ENCODE data around the gene KCNE4. TPM values are rescaled to one million over a fixed set of nuclear protein-coding genes. Genes with fewer than 3 reads are reported as not detected.
"Not testable (repeated sequence)": the region's sequence is repeated elsewhere in the genome, so short reads cannot be mapped to it uniquely, and the experiment has no call there.

Gene KCNE4
- total RNA-seq, 2 experiments from 2014 or later, result not detected

DNA sequence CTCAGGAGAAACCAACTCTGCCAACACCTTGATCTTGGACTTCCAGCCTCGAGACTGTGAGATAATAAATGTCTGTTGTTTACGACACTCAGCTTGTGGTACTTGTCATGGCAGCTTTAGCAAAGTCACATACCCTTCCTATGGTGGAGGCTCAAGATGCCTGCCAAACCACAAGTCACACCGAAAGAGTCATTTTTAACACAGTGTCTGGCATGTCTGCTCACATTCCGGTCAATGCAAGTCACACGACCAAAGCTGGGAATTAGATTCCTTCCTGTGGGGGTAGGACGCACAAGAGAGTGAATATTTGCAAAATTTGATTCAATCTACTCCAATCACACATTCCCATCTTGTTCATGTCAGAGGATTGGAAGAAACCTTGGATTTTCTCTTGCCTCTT lies 24.6 kb downstream of the KCNE4 start:
- H3K4me3 Mint-ChIP-seq, result no peak overlapping the region
- DNase-seq (no peak), ATAC-seq (ENCODE audit: low read depth) (no peak)
- no peaks in the 10 kb centered on the region for H3K36me3 Mint-ChIP-seq
- H3K27ac Mint-ChIP-seq, result no peak overlapping the region
- no peaks in the 10 kb centered on the region for H3K4me1 Mint-ChIP-seq
- no peaks in the 10 kb centered on the region for H3K9me3 Mint-ChIP-seq
- peaks cover 4% of the 10 kb centered on the region for H3K27me3 Mint-ChIP-seq
- POLR2A ChIA-PET, result no interaction called here

GRCh38 chr2:223078482-223078881 lies 26.5 kb downstream of the KCNE4 start:
- DNase-seq, result no peak
- POLR2A ChIA-PET, result no interaction called here
- ATAC-seq (ENCODE audit: low read depth), result no peak
- H3K36me3 Mint-ChIP-seq, result no peaks in the 10 kb centered on the region
- no peaks in the 10 kb centered on the region for H3K4me1 Mint-ChIP-seq
- no peak overlapping the region for H3K27ac Mint-ChIP-seq
- H3K9me3 Mint-ChIP-seq, result no peaks in the 10 kb centered on the region
- H3K27me3 Mint-ChIP-seq, result peaks cover 2% of the 10 kb centered on the region
- H3K4me3 Mint-ChIP-seq, result no peak overlapping the region

DNA sequence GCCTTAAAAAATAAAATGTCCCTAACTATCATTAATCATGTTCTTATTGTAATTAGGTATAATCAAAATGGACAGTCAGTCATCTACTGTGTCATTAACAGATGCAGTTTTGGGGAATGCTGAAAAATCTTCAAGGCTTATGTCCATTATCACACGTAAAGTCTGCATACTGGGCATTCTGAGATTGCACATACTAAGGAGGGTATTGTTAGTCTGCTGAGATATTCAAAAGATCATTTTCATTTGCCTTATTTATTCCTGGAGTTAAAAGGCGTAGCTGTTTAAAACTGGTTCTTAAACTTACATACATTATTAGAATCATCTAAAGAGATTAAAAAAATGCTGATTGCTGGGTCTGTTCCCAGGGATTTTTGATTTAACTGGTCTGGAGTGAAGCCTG lies 27.4 kb downstream of the KCNE4 start:
- H3K4me1 Mint-ChIP-seq, result no peaks in the 10 kb centered on the region
- DNase-seq (no peak), ATAC-seq (ENCODE audit: low read depth) (no peak)
- peaks cover 2% of the 10 kb centered on the region for H3K27me3 Mint-ChIP-seq
- no peaks in the 10 kb centered on the region for H3K9me3 Mint-ChIP-seq
- no peaks in the 10 kb centered on the region for H3K36me3 Mint-ChIP-seq
- POLR2A ChIA-PET, result no interaction called here
- no peak overlapping the region for H3K4me3 Mint-ChIP-seq
- no peak overlapping the region for H3K27ac Mint-ChIP-seq

GRCh38 chr2:223079925-223080324 lies 27.9 kb downstream of the KCNE4 start:
- POLR2A ChIA-PET, result no interaction called here
- Mint-ChIP-seq H3K27ac (no peak overlapping the region), H3K36me3 (no peaks in the 10 kb centered on the region), H3K4me1 (no peaks in the 10 kb centered on the region), H3K9me3 (no peaks in the 10 kb centered on the region), H3K27me3 (peaks cover 2% of the 10 kb centered on the region), H3K4me3 (no peak overlapping the region)
- DNase-seq, result no peak
- ATAC-seq (ENCODE audit: low read depth), result no peak

DNA sequence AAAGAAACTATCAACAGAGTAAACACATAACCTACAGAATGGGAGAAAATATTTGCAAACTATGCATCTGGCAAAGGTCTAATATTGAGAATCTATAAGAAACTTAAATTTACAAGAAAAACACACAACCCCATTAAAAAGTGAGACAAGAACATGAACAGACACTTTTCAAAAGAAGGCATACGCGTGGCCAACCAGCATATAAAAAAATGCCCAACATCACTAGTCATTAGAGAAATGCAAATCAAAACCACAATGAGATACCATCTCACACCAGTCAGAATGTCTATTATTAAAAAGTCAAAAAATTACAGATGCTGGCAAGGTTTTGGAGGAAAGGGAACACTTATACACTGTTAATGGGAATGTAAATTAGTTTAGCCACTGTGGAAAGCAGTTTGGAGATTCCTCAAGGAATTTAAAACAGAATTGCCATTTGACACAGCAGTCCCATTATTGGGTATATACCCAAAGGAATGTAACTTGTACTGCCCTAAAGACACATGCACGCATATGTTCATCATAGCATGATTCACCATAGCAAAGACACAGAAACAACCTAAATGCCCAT lies 28.9 kb downstream of the KCNE4 start:
- H3K36me3 Mint-ChIP-seq; H3K27me3 Mint-ChIP-seq; H3K27ac Mint-ChIP-seq; DNase-seq; H3K9me3 Mint-ChIP-seq; ATAC-seq (ENCODE audit: low read depth); POLR2A ChIA-PET; H3K4me1 Mint-ChIP-seq; H3K4me3 Mint-ChIP-seq: not testable (repeated sequence)

DNA sequence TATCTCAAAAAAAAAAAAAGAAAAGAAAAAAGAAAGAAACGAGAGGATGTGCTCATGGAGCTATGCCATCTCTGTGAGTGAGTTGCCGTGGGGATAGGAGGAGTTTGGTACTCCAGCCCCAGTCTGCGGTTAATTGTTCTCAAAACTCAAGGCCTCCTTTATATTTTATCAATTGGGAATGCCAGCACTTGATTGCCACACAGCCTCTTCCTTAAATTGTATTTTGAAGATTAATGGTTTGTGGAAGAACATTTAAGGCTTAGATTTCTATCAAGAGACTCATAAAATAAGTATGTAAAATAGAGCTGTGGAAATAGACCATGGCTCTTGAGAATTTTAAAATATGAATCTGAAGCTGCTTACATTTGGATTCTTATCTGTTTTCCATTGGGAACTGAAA lies 29.8 kb downstream of the KCNE4 start:
- DNase-seq (no peak), ATAC-seq (ENCODE audit: low read depth) (no peak)
- H3K27ac Mint-ChIP-seq, result no peak overlapping the region
- H3K9me3 Mint-ChIP-seq, result no peaks in the 10 kb centered on the region
- H3K4me3 Mint-ChIP-seq, result no peak overlapping the region
- POLR2A ChIA-PET, result no interaction called here
- peaks cover 2% of the 10 kb centered on the region for H3K27me3 Mint-ChIP-seq
- H3K4me1 Mint-ChIP-seq, result no peaks in the 10 kb centered on the region
- no peaks in the 10 kb centered on the region for H3K36me3 Mint-ChIP-seq

DNA sequence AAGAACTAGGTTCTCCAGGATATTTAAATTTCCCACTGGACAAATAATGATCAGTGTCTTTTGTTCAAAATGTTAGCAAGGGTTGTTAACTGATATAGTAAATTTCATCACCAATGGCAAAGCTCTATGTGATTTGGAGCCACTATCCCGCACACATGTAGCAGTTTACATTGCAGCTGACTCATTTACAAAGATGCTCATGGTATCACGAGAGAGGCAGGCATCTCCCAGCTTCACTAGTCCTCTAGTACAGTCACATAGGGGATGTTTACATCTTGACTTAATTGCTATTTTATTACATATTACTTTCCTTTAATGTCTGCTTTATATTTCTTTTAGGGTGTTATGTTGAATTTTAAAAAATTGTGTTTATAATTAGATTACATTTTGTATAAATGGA lies 30.7 kb downstream of the KCNE4 start:
- no peaks in the 10 kb centered on the region for H3K4me1 Mint-ChIP-seq
- ATAC-seq (ENCODE audit: low read depth), result no peak
- POLR2A ChIA-PET, result no interaction called here
- no peaks in the 10 kb centered on the region for H3K36me3 Mint-ChIP-seq
- no peaks in the 10 kb centered on the region for H3K9me3 Mint-ChIP-seq
- no peak for DNase-seq
- no peak overlapping the region for H3K27ac Mint-ChIP-seq
- peaks cover 2% of the 10 kb centered on the region for H3K27me3 Mint-ChIP-seq
- H3K4me3 Mint-ChIP-seq, result no peak overlapping the region

- no peaks in the 10 kb centered on the region for H3K9me3 Mint-ChIP-seq
- no peaks in the 10 kb centered on the region for H3K4me1 Mint-ChIP-seq
- POLR2A ChIA-PET, result no interaction called here
- ATAC-seq (ENCODE audit: low read depth) (no peak), DNase-seq (no peak)
- peaks cover 2% of the 10 kb centered on the region for H3K27me3 Mint-ChIP-seq
- H3K4me3 Mint-ChIP-seq, result no peak overlapping the region
- H3K27ac Mint-ChIP-seq, result no peak overlapping the region
- no peaks in the 10 kb centered on the region for H3K36me3 Mint-ChIP-seq
Measured at GRCh38 chr2:223083402-223084070, 31.5 kb downstream of the KCNE4 start.

DNA sequence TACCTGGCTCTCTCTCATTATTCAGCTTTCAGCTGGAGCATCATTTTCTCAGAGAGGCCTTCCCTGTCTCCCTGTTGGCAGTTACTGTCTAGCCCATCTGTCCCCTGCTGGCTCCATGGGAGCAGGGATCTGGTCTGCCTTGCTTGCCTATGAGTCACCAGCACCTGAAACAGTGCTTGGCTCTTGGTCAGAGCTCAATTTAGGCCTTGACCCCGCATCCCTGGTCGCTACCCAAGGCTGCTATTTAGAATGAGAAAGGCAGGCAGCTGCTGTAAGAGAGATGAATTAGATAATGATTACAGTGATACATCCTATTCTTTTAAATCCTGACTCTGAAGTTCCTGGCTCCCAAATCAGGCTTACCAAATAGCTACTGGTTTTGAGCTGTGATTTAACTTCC lies 32.9 kb downstream of the KCNE4 start:
- no peak overlapping the region for H3K27ac Mint-ChIP-seq
- H3K4me3 Mint-ChIP-seq, result no peak overlapping the region
- H3K27me3 Mint-ChIP-seq, result no peaks in the 10 kb centered on the region
- no peaks in the 10 kb centered on the region for H3K9me3 Mint-ChIP-seq
- no peaks in the 10 kb centered on the region for H3K36me3 Mint-ChIP-seq
- DNase-seq (no peak), ATAC-seq (ENCODE audit: low read depth) (no peak)
- H3K4me1 Mint-ChIP-seq, result no peaks in the 10 kb centered on the region
- POLR2A ChIA-PET, result no interaction called here

GRCh38 chr2:223086370-223086981 lies 34.5 kb downstream of the KCNE4 start:
- H3K27ac Mint-ChIP-seq, result no peak overlapping the region
- ATAC-seq (ENCODE audit: low read depth) (no peak), DNase-seq (no peak)
- H3K27me3 Mint-ChIP-seq, result no peaks in the 10 kb centered on the region
- POLR2A ChIA-PET, result no interaction called here
- H3K9me3 Mint-ChIP-seq, result no peaks in the 10 kb centered on the region
- no peaks in the 10 kb centered on the region for H3K36me3 Mint-ChIP-seq
- no peaks in the 10 kb centered on the region for H3K4me1 Mint-ChIP-seq
- no peak overlapping the region for H3K4me3 Mint-ChIP-seq

- Mint-ChIP-seq H3K27me3 (peaks cover 5% of the 10 kb centered on the region), H3K4me1 (no peaks in the 10 kb centered on the region), H3K4me3 (no peak overlapping the region), H3K9me3 (no peaks in the 10 kb centered on the region), H3K27ac (no peak overlapping the region), H3K36me3 (no peaks in the 10 kb centered on the region)
- ATAC-seq (ENCODE audit: low read depth) (no peak), DNase-seq (no peak)
- POLR2A ChIA-PET, result no interaction called here
Measured at GRCh38 chr2:223087466-223087865, 35.5 kb downstream of the KCNE4 start.

DNA sequence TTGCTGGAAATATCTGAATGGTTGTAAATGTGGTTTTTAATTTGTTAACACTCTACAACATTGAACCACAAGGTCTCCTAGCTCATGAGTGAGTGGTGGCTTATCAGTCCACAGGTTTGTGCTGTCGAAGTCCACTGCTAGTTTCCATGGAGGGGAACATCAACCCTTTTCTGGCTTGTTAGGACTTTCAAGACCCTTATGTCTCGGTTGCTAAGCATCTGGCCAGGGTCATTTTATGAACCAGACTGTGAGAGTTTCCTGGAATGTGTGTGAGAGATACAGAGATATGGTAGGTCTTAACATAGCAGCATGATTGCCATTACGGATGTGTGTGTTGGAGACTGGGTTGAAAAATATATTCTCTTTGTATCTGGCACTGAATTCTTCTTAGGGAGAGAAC lies 36.9 kb downstream of the KCNE4 start:
- H3K27me3 Mint-ChIP-seq, result peaks cover 5% of the 10 kb centered on the region
- no peaks in the 10 kb centered on the region for H3K4me1 Mint-ChIP-seq
- no peaks in the 10 kb centered on the region for H3K36me3 Mint-ChIP-seq
- H3K27ac Mint-ChIP-seq, result no peak overlapping the region
- POLR2A ChIA-PET, result no interaction called here
- no peaks in the 10 kb centered on the region for H3K9me3 Mint-ChIP-seq
- H3K4me3 Mint-ChIP-seq, result no peak overlapping the region
- ATAC-seq (ENCODE audit: low read depth) (no peak), DNase-seq (no peak)

DNA sequence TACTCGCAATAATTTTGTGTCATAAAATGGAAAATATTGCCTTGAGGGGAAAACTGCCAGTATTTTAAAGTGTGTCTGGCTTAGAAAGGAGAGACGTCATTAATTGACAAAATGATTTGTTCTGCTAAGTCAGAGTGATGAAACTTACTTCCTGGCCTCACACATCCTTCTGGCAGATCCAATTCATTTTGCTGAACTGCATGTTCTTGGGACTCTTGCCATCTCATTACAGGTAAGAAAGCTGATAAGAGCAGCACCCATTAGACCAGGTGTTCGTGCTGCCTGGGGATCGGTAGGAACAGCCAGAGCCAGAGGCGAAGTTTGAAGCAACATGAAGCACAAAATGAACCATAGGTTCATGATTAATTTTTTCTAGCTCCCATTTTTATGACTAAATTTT lies 38.0 kb downstream of the KCNE4 start:
- Mint-ChIP-seq H3K4me3 (no peak overlapping the region), H3K27me3 (peaks cover 5% of the 10 kb centered on the region), H3K36me3 (no peaks in the 10 kb centered on the region), H3K4me1 (no peaks in the 10 kb centered on the region), H3K9me3 (no peaks in the 10 kb centered on the region), H3K27ac (no peak overlapping the region)
- DNase-seq (no peak), ATAC-seq (ENCODE audit: low read depth) (no peak)
- POLR2A ChIA-PET, result no interaction called here

DNA sequence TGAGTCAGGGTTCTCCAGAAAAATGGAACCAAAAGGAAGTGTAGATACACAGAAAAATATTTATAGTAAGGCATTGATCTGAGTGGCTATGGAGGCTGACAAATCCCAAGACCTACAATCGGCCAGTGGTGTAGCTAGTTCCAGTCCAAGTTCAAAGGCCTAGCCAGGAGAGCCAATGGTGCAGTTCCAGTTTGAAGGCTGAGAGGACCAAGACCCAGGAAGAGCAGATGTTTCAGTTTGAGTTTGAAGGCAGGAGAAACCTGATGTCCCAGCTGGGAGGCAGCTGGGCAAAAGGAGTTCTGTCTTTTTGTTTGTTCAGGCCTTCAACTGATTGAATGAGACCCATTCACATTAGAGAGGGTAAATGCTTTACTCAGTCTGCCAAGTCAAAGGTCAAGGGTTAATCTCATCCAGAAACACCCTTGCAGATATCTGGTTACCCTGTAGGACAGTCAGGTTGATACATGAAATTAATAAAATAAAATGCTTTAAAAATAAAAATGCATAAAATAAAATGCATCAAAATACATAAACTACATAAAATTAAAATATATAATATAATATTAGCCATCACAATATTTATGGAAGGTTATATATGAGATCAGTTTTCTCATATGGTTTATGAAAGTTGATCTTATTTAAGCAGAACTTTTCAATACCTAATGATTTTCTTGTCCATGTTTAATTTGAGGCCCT lies 38.7 kb downstream of the KCNE4 start:
- Mint-ChIP-seq H3K9me3 (no peaks in the 10 kb centered on the region), H3K36me3 (no peaks in the 10 kb centered on the region), H3K4me1 (no peaks in the 10 kb centered on the region), H3K4me3 (no peak overlapping the region), H3K27ac (no peak overlapping the region), H3K27me3 (peaks cover 5% of the 10 kb centered on the region)
- DNase-seq, result no peak
- POLR2A ChIA-PET, result no interaction called here
- ATAC-seq (ENCODE audit: low read depth), result no peak

Data from activated naive CD8-positive, alpha-beta T cell treated with anti-CD3 and anti-CD28 coated beads, Interleukin-2, amount 10 ng/mL, durations not matched to agents 7 days and 5 days (primary cell).